HAP-1 (cell line): Measurements from ENCODE around the gene PPP1R36.
A peak's percentile ranks its signal among the peaks of the same experiment; 100 is the strongest.
"Not testable (repeated sequence)": the region's sequence is repeated elsewhere in the genome, so short reads cannot be mapped to it uniquely, and the experiment has no call there.

Experiments
- DNase-seq, 2 experiments: peaks; one replicate each; pipeline ENCODE4 v3.0.0-alpha.2; 2016 to 2020; ENCODE audit warnings: low spot score in 2 of 2
- H3K27me3 ChIP-seq: fragments of 250-450 bp; sonication (Bioruptor Pico); 2 replicates; pipeline ENCODE4 v1.5.1; 2020; ENCODE audit warnings: low read depth, mild to moderate bottlenecking, moderate library complexity
- H3K36me3 ChIP-seq: fragments of 250-450 bp; sonication (Bioruptor Pico); replicated peaks from 2 replicates; pipeline ENCODE4 v1.5.1; 2020; ENCODE audit warnings: mild to moderate bottlenecking
- H3K4me1 ChIP-seq: fragments of 250-450 bp; sonication (Bioruptor Pico); 2 replicates; pipeline ENCODE4 v1.5.1; 2020; ENCODE audit warnings: mild to moderate bottlenecking
- H3K4me3 ChIP-seq: fragments of 250-450 bp; sonication (Bioruptor Pico); 2 replicates; pipeline ENCODE4 v1.5.1; 2020; ENCODE audit warnings: mild to moderate bottlenecking, moderate library complexity
- H3K9me3 ChIP-seq: fragments of 250-450 bp; sonication (Bioruptor Pico); 2 replicates; pipeline ENCODE4 v1.5.1; 2020; ENCODE audit warnings: mild to moderate bottlenecking, moderate library complexity
- in situ Hi-C: fragments of 300-500 bp; cut with MboI; formaldehyde crosslinking; loops from 3 replicates; pipeline ENCODE4 v1.14.3; 2020; ENCODE audit warnings: low sequenced_read_pairs, inconsistent platforms, mixed read lengths

Gene PPP1R36

GRCh38 chr14:64625386-64626232 is 75.8 kb downstream of the PPP1R36 start:
- peaks cover 8% of the 10 kb centered on the region for H3K4me1 ChIP-seq
- H3K4me3 ChIP-seq = no peak overlapping the region
- H3K36me3 ChIP-seq = no peaks in the 10 kb centered on the region
- H3K9me3 ChIP-seq = no peaks in the 10 kb centered on the region
- no peaks in the 10 kb centered on the region for H3K27me3 ChIP-seq
- DNase-seq = peak; percentile 32 to 49
- in situ Hi-C loops = no loop called here

- Histone ChIP-seq H3K9me3 (no peaks in the 10 kb centered on the region), H3K4me1 (peaks cover 8% of the 10 kb centered on the region), H3K27me3 (no peaks in the 10 kb centered on the region), H3K4me3 (no peak overlapping the region), H3K36me3 (no peaks in the 10 kb centered on the region)
- in situ Hi-C loops = no loop called here
- no peak for DNase-seq
Observed at GRCh38 chr14:64628940-64629408, 79.2 kb downstream of the PPP1R36 start.

- DNase-seq = no peak
- in situ Hi-C loops = loop anchor here (10.0 kb wide), 1 partner anchor 286 kb away; no protein-coding TSS in a partner anchor
- Histone ChIP-seq H3K4me3 (no peak overlapping the region), H3K36me3 (no peaks in the 10 kb centered on the region), H3K4me1 (peaks cover under 1% of the 10 kb centered on the region), H3K27me3 (no peaks in the 10 kb centered on the region), H3K9me3 (no peaks in the 10 kb centered on the region)
Observed at GRCh38 chr14:64630778-64631177, 81.0 kb downstream of the PPP1R36 start.

GRCh38 chr14:64631222-64631621 is 81.5 kb downstream of the PPP1R36 start:
- H3K27me3 ChIP-seq, H3K36me3 ChIP-seq, H3K4me1 ChIP-seq, H3K4me3 ChIP-seq, H3K9me3 ChIP-seq, DNase-seq: not testable (repeated sequence)
- in situ Hi-C loops = loop anchor here (10.0 kb wide), 1 partner anchor 286 kb away; no protein-coding TSS in a partner anchor

GRCh38 chr14:64632056-64632455 is 82.3 kb downstream of the PPP1R36 start:
- no peaks in the 10 kb centered on the region for H3K27me3 ChIP-seq
- in situ Hi-C loops = loop anchor here (10.0 kb wide), 1 partner anchor 287 kb away; no protein-coding TSS in a partner anchor
- no peaks in the 10 kb centered on the region; the same call in 1 of the 2 replicates for H3K4me1 ChIP-seq
- DNase-seq = no peak
- no peak overlapping the region for H3K4me3 ChIP-seq
- no peaks in the 10 kb centered on the region for H3K9me3 ChIP-seq
- H3K36me3 ChIP-seq = no peaks in the 10 kb centered on the region

GRCh38 chr14:64634558-64634957 is 84.8 kb downstream of the PPP1R36 start:
- Histone ChIP-seq H3K4me3 (no peak overlapping the region), H3K27me3 (no peaks in the 10 kb centered on the region), H3K4me1 (no peaks in the 10 kb centered on the region; the same call in 1 of the 2 replicates), H3K36me3 (no peaks in the 10 kb centered on the region), H3K9me3 (no peaks in the 10 kb centered on the region)
- in situ Hi-C loops = loop anchor here (10.0 kb wide), 1 partner anchor 290 kb away; no protein-coding TSS in a partner anchor
- DNase-seq = no peak

GRCh38 chr14:64636208-64636979 is 86.6 kb downstream of the PPP1R36 start:
- H3K9me3 ChIP-seq = no peaks in the 10 kb centered on the region
- no peaks in the 10 kb centered on the region for H3K27me3 ChIP-seq
- H3K36me3 ChIP-seq = no peaks in the 10 kb centered on the region
- H3K4me3 ChIP-seq = no peak overlapping the region
- H3K4me1 ChIP-seq = no peaks in the 10 kb centered on the region; the same call in 1 of the 2 replicates
- DNase-seq = peak; percentile 51 to 80
- in situ Hi-C loops = loop anchor here (10.0 kb wide), 1 partner anchor 292 kb away; no protein-coding TSS in a partner anchor

GRCh38 chr14:64636980-64637429 is 87.2 kb downstream of the PPP1R36 start:
- H3K9me3 ChIP-seq = no peaks in the 10 kb centered on the region
- DNase-seq = no peak
- H3K36me3 ChIP-seq = no peaks in the 10 kb centered on the region
- H3K27me3 ChIP-seq = no peaks in the 10 kb centered on the region
- in situ Hi-C loops = loop anchor here (10.0 kb wide), 1 partner anchor 292 kb away; no protein-coding TSS in a partner anchor
- H3K4me3 ChIP-seq = no peak overlapping the region
- H3K4me1 ChIP-seq = no peaks in the 10 kb centered on the region; the same call in 1 of the 2 replicates

- in situ Hi-C loops = loop anchor here (10.0 kb wide), 1 partner anchor 293 kb away; no protein-coding TSS in a partner anchor
- Histone ChIP-seq H3K9me3 (no peaks in the 10 kb centered on the region), H3K4me3 (no peak overlapping the region), H3K4me1 (no peaks in the 10 kb centered on the region; the same call in 1 of the 2 replicates), H3K36me3 (no peaks in the 10 kb centered on the region), H3K27me3 (no peaks in the 10 kb centered on the region)
- DNase-seq = no peak
Observed at GRCh38 chr14:64637735-64638473, 88.1 kb downstream of the PPP1R36 start.

- in situ Hi-C loops = loop anchor here (10.0 kb wide), 1 partner anchor 294 kb away; no protein-coding TSS in a partner anchor
- H3K36me3 ChIP-seq = no peaks in the 10 kb centered on the region
- H3K4me1 ChIP-seq = no peaks in the 10 kb centered on the region; the same call in 1 of the 2 replicates
- peaks cover under 1% of the 10 kb centered on the region; the same call in 1 of the 2 replicates for H3K9me3 ChIP-seq
- no peak overlapping the region for H3K4me3 ChIP-seq
- H3K27me3 ChIP-seq = no peaks in the 10 kb centered on the region
- no peak for DNase-seq
Observed at GRCh38 chr14:64638625-64639024, 88.9 kb downstream of the PPP1R36 start.
